HG03103 (cell line): Measurements from ENCODE around the gene CSF1.

Experiments used
- ATAC-seq: cut with Tn5 transposase; IDR thresholded peaks from one replicate; pipeline ENCODE4 v1.9.1; 2021; ENCODE audit warnings: low read depth; ENCODE audit not compliant: unreplicated experiment

Gene CSF1

GRCh38 chr1:109974191-109974590, 63.5 kb downstream of the CSF1 start:
- ATAC-seq, result no peak

GRCh38 chr1:109975718-109976117, 65.1 kb downstream of the CSF1 start:
- ATAC-seq, result no peak

GRCh38 chr1:109976762-109977161, 66.1 kb downstream of the CSF1 start:
- no peak for ATAC-seq

- no peak for ATAC-seq
These were observed 66.6 kb downstream of the CSF1 start for GRCh38 chr1:109977225-109977624.

- no peak for ATAC-seq
These were observed 67.2 kb downstream of the CSF1 start for GRCh38 chr1:109977657-109978378.

- no peak for ATAC-seq
These were observed 68.3 kb downstream of the CSF1 start for GRCh38 chr1:109978761-109979488.

- ATAC-seq, result no peak
These were observed 68.9 kb downstream of the CSF1 start for GRCh38 chr1:109979489-109980091.
